ENCODE results near the gene RSPRY1.
A peak's percentile ranks its signal among the peaks of the same experiment; 100 is the strongest.

RSPRY1 gene

DNA sequence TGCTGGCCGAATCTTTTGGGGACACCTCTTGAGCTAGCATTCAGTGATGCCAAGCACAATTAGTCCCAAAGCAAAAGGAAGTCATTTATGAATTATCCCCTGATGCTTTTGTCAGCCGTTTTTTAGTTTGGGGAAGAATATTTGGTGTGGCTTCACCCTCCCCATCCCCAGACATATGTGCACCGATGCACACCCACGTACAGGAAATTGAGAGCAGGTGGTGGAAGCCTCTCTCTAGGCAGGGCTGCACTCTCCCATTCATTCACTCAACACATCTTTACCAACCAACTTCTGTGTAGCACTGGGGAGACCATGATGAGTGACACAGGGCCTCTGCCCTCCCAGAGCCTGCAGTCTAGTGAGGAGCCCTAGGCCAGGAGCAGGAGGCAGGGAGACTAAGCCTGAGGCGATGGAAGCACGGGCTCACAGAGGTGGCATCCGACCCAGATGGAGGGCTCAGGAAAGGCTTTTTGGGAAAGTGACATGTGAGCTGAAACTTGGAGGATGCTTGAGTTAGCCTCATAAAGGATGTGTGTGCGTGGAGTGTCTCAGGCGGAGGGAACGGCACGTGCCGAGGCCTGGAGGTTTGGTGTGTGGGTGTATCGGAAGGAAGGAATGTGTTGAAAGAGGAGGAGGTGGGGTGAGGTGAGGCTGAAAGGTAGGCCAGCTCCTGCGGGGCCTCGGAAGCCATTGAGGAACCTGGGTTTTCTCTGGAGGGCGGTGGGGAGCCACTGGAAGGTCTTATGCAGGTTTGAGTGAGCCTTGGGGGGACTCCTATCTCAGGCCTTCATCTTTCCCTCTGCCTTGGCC, 44.1 kb upstream of the RSPRY1 start:
- no peak for TF ChIP-seq CTCF (IDR thresholded peaks at IDR 0.05)
- no peak overlapping the region for H3K27ac ChIP-seq
- no peak overlapping the region for H3K4me3 ChIP-seq
- no peak for DNase-seq (ENCODE audit: low spot score)

DNA sequence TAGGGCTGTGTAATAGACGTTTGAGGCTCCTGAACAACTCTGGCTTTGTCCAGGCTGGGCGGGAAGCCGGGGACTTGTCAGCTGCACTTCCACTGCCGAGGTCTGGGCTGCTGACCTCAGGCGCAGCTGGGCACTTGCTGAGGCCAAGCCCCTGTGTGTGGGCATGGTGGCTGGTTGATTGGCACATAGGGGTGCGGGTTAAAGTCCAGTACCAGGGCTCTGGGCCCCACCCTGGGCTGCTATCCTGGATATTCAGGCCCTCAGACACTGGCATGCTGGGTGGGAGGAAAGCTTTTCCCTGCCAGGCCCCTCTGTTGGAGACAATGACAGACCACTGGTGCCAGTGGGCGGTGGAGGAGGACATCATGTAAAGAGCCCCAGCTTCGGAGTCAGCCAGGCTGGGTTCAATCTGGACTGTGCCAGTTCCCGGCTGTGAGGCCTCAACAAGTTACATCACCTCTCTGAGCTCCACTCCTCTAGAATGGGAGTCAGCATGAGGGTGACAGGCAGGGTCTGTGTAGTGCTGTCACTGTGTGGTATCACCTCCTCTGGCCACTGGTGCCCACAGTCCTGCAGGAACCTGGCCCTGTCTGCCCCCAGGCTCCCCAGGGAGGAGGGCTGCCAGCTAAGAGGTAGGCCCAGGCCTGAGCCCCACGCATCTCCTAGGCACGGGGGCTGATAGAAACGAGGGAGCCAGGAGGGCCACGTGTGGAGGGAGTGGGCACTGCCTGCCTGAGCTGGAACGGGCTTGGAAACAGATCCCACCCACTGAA, 42.8 kb upstream of the RSPRY1 start:
- no peak for DNase-seq (ENCODE audit: low spot score)
- Histone ChIP-seq H3K4me3 (no peak overlapping the region), H3K27ac (peak overlapping the region in 1 of 2 donors; percentile 49)
- no peak for TF ChIP-seq CTCF (IDR thresholded peaks at IDR 0.05)

GRCh38 chr16:57144027-57144426, 42.1 kb upstream of the RSPRY1 start:
- Histone ChIP-seq H3K27ac (peak overlapping the region in 1 of 2 donors; percentile 49), H3K4me3 (no peak overlapping the region)
- no peak for DNase-seq (ENCODE audit: low spot score)
- TF ChIP-seq CTCF (IDR thresholded peaks at IDR 0.05), result no peak

DNA sequence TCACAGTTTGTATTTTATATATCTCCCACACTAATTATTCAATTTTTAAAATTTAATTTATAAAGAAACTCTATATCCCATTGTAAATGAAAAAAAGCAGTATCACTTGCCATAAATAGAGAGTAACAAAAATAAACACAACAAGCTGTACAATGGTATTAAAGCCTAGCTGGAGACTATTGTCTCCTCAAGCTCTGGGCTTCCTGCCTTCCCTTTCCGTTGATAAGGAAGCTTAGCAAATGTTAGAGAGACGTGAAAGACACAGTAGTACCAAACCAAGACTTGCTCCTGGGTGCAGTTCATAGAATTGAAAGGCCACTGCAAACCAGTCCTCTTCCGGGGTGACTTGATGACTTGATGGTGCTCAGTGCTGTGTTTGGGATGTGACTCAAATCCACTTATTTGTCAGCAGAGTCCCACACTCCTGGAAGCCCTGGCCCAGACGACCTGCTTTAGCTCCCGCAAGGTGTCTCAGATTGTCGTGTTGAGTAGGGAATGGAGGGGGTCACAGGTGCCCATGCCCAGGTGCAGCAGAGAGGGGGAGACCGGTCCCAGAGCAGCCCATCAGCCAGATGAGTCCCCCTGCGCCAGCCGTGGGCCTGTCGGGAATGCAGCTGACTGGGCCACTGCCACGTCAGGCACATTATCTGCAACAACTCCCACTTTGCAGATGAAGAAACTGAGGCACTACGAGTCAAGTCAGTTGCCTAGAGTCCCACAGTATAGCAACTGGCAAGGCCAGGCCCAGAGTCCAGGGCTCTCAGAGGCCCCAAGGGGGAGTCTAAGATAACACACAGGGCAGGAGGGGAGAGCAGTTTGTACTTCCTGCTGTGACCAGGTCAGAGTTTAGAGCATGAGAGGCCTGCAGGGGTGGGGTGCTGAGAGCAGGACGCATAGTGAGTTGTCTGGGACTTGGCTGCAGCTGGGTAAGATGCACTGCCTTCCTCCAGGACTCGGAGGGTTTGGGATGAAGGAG, 40.8 kb upstream of the RSPRY1 start:
- no peak for DNase-seq (ENCODE audit: low spot score)
- peak overlapping the region in 1 of 2 donors; percentile 5 for H3K27ac ChIP-seq
- H3K4me3 ChIP-seq, result no peak overlapping the region
- TF ChIP-seq CTCF (IDR thresholded peaks at IDR 0.05), result no peak

DNA sequence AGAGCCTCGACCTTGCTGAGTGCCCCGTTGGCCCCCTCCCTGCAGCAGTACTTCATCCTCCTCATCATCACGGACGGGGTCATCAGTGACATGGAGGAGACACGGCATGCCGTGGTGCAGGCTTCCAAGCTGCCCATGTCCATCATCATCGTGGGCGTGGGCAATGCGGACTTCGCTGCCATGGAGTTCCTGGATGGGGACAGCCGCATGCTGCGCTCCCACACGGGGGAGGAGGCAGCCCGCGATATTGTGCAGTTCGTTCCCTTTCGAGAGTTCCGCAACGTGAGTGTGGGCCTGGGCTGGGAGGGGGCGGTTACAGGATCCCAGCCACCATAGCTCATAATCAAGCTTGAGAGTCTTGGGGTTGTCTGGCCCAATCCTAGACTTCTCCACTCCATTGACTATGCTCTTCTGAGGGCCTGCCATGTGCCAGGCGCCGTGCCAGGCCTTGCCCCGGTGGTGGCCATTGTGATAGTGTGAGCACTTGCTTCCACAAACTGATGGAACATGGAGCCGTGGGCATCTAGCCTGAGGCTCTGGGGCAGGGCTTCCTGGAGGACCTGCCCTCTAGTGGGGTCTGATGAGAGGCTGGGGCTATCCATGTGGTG, 40.0 kb upstream of the RSPRY1 start:
- H3K27ac ChIP-seq, result peak overlapping the region in 1 of 2 donors; percentile 5
- no peak overlapping the region for H3K4me3 ChIP-seq
- no peak for TF ChIP-seq CTCF (IDR thresholded peaks at IDR 0.05)
- no peak for DNase-seq (ENCODE audit: low spot score)

DNA sequence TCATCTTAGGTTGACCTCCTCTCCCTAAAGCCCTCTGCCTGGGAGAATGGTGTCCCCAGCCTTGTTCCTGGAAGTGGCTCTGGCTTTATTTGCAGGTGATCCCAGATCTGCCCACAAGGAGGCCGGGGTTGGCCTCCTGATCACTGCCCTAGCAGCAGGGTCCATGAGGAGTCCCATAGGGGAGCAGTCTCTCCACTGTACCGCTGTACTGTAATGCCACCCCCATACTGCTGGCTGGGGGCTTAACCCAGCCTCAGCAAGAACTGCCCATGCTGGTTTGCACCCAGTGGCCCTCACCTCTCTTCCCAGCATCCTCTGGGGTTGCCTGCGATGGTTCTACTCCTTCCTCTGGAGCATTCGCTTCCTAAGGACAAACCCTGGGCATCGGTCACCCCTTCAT, 39.4 kb upstream of the RSPRY1 start:
- no peak overlapping the region for H3K4me3 ChIP-seq
- no peak for DNase-seq (ENCODE audit: low spot score)
- peak overlapping the region in 1 of 2 donors; percentile 21 for H3K27ac ChIP-seq
- TF ChIP-seq CTCF (IDR thresholded peaks at IDR 0.05), result no peak
